ENCODE data around the gene TIMM10B. TPM values are rescaled to one million over a fixed set of nuclear protein-coding genes. Genes with fewer than 3 reads are reported as not detected.

TIMM10B gene
- total and polyA plus RNA-seq, 2 of the 13 experiments (the other 11 are each of a cell fraction or from before 2014, with no cell fraction given): 34.9 to 39.5 TPM

DNA sequence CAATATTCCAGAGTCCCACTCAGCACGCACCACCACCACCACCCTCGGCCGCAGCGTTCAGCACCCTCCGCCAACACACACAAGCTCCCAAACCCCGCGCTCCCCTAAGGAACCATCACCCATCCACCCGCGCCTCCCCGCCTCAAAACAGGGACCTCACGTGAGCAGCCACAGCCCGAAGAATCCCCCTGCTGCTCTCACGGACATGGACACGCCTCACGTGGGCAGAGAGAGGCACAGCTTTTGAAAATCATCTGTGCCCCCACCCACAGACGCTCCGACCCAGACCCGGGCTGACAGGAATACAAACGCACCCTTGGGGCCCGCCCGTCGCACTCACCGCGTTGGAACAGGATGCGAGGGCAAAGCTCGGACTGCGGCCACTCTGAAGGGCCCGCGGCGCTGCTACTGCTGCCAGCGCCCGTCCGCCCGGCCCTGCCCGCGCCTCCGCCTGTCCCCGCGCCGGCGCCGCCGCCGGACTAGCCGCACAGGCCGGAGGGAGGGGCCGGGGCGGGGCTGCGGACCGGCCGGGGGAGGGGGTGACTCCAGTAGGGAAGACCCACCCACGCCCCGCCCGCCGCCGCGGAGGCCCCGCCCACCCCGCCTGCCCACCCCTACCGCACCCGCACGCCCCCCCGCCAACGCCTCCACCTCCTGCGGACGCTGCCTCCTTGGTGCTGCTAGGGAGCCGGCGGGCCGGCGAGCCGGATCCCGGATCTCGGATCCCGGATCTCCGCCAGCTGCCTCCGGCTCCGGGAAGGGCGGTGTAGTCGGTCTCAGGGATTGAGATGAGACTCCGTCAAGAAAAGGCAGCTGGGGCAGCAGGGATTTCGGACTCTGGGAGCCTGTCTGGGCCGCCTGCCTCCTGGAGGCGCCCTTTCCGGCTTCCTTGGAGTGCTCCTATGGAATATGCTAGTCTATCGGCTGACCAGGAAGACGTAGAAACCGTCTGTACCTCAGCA lies 7.6 kb upstream of the TIMM10B start, which contains the start of gene TRIM3 (continued):
- TF ChIP-seq SP1 (IDR thresholded peaks at IDR 0.05) (no peak), SP1 (CRISPR knock-in tag; IDR thresholded peaks at IDR 0.05) (no peak; the same call in 1 of the 2 replicates), POLR2AphosphoS5 (IDR thresholded peaks at IDR 0.05; ENCODE audit: low read depth, low read length) (no peak), TBX3 (IDR thresholded peaks at IDR 0.05; ENCODE audit: borderline replicate concordance) (no peak), SIN3A (IDR thresholded peaks at IDR 0.05; ENCODE audit: borderline replicate concordance, low read depth, low read length) (peak; percentile 36; the same call in 1 of the 2 replicates), CBX2 (IDR thresholded peaks at IDR 0.05; ENCODE audit: low read depth, low read length) (no peak), CBX2 (CRISPR knock-in tag; IDR thresholded peaks at IDR 0.05; ENCODE audit: low read depth) (no peak), HNRNPLL (IDR thresholded peaks at IDR 0.05; ENCODE audit: low read depth, low read length, poor library complexity, severe bottlenecking) (peak; percentile 70)
- TF ChIP-seq, protein P1, sequence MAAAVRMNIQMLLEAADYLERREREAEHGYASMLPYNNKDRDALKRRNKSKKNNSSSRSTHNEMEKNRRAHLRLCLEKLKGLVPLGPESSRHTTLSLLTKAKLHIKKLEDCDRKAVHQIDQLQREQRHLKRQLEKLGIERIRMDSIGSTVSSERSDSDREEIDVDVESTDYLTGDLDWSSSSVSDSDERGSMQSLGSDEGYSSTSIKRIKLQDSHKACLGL (CRISPR knock-in tag; IDR thresholded peaks at IDR 0.05): peak; percentile 52; the same call in 1 of the 2 replicates
- TF ChIP-seq, protein P2, sequence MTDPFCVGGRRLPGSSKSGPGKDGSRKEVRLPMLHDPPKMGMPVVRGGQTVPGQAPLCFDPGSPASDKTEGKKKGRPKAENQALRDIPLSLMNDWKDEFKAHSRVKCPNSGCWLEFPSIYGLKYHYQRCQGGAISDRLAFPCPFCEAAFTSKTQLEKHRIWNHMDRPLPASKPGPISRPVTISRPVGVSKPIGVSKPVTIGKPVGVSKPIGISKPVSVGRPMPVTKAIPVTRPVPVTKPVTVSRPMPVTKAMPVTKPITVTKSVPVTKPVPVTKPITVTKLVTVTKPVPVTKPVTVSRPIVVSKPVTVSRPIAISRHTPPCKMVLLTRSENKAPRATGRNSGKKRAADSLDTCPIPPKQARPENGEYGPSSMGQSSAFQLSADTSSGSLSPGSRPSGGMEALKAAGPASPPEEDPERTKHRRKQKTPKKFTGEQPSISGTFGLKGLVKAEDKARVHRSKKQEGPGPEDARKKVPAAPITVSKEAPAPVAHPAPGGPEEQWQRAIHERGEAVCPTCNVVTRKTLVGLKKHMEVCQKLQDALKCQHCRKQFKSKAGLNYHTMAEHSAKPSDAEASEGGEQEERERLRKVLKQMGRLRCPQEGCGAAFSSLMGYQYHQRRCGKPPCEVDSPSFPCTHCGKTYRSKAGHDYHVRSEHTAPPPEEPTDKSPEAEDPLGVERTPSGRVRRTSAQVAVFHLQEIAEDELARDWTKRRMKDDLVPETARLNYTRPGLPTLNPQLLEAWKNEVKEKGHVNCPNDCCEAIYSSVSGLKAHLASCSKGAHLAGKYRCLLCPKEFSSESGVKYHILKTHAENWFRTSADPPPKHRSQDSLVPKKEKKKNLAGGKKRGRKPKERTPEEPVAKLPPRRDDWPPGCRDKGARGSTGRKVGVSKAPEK (CRISPR knock-in tag; IDR thresholded peaks at IDR 0.05; ENCODE audit: borderline replicate concordance): no peak
- TF ChIP-seq, protein P3, sequence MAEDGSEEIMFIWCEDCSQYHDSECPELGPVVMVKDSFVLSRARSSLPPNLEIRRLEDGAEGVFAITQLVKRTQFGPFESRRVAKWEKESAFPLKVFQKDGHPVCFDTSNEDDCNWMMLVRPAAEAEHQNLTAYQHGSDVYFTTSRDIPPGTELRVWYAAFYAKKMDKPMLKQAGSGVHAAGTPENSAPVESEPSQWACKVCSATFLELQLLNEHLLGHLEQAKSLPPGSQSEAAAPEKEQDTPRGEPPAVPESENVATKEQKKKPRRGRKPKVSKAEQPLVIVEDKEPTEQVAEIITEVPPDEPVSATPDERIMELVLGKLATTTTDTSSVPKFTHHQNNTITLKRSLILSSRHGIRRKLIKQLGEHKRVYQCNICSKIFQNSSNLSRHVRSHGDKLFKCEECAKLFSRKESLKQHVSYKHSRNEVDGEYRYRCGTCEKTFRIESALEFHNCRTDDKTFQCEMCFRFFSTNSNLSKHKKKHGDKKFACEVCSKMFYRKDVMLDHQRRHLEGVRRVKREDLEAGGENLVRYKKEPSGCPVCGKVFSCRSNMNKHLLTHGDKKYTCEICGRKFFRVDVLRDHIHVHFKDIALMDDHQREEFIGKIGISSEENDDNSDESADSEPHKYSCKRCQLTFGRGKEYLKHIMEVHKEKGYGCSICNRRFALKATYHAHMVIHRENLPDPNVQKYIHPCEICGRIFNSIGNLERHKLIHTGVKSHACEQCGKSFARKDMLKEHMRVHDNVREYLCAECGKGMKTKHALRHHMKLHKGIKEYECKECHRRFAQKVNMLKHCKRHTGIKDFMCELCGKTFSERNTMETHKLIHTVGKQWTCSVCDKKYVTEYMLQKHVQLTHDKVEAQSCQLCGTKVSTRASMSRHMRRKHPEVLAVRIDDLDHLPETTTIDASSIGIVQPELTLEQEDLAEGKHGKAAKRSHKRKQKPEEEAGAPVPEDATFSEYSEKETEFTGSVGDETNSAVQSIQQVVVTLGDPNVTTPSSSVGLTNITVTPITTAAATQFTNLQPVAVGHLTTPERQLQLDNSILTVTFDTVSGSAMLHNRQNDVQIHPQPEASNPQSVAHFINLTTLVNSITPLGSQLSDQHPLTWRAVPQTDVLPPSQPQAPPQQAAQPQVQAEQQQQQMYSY (CRISPR knock-in tag; IDR thresholded peaks at IDR 0.05): peak; percentile 92
